HG02840 (cell line): Measurements from ENCODE around the gene KRTAP10-5.
"Not testable (repeated sequence)": the region's sequence is repeated elsewhere in the genome, so short reads cannot be mapped to it uniquely, and the experiment has no call there.

Experiments used
- ATAC-seq: cut with Tn5 transposase; IDR thresholded peaks from one replicate; pipeline ENCODE4 v1.9.1; 2021; ENCODE audit warnings: mild to moderate bottlenecking, moderate library complexity, moderate number of reproducible peaks; ENCODE audit not compliant: unreplicated experiment, low FRiP score

KRTAP10-5 gene

GRCh38 chr21:44573630-44574456, 6.6 kb downstream of the KRTAP10-5 start, which contains the start of gene KRTAP10-4:
KRTAP10-4 (plus strand) TSS chr21:44573729; CDS start chr21:44573759, 30 bp downstream.
- not testable (repeated sequence) for ATAC-seq

GRCh38 chr21:44572959-44573583, 7.3 kb downstream of the KRTAP10-5 start:
- ATAC-seq: no peak

GRCh38 chr21:44571844-44572782, 8.3 kb downstream of the KRTAP10-5 start:
- ATAC-seq: no peak

GRCh38 chr21:44571296-44571695, 9.1 kb downstream of the KRTAP10-5 start:
- ATAC-seq: no peak

DNA sequence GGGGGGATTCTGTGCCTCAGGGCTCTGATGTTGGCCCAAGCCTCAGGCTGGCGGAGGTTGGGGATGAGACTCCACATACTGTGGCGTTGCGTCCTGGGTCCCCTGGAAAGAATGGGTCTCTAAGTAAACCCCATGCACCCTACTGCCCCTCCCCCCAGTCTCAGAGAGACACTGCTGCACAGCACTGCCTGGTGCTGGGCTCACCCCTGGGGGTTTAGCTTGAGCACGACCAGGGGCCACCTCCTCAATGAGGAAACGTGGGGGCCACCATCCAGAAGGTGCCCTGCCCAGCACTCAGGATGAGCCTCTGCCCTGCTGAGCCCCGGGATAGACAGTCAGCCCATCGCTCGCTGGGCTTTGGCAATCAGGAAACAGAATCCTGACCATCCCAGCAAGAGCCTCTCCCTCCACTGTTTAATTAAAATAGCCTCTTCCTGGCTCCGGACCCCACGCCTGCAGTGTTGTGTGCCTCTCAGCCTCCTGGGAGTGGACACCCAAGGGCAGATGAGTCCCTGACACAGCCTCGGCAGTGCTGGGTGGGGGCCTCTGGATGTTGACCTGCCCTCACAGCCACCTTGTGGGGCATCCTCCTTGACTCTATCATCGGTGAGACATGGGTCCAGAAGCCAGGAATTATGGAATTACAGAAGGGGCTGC, 10.4 kb downstream of the KRTAP10-5 start:
- ATAC-seq: no peak

DNA sequence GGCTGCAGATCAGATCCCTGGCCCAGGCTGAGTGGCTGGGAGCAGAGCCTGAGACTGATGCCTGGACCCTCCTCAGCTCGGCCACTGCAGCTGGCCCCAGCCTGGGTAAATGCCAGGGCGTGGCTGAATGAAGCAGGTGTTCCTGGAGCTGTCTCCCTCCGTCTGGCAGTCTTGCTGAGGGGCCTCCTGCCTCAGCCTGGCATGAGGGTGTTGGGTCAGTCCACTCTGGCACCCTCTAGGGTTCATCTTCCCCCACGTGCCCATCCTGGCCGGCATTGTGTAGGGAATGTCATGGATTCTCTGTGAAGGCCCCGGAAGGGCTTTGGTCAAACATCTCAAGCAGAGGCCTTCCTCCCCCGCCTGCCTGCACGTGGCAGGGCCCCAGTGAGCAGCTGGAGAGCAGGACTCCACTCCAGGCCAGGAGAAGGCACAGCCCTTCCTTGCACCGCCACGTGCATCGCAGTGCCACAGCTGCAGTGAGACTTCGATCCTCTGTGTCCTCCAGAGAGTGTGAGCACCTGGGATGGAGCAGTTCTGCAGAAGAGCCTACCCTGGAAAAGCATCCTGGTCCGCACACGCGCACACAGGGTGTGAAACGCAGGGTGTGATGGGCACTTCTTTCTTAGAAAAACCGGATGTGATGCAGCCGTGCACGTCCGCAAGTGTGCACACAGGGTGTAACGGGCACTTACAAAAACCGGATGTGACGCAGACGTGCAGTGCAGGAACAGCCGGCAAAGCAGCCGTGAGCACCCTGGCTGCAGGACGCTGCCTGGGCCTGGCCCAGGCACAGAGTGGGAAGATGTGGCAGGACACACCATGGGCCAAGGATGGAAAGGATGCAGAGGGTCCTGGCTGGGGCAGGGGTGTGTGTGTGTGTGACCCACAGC, 11.5 kb downstream of the KRTAP10-5 start:
- ATAC-seq: no peak

- ATAC-seq: no peak
These were observed 12.1 kb downstream of the KRTAP10-5 start for GRCh38 chr21:44568261-44568660.

- ATAC-seq: no peak
These were observed 12.8 kb downstream of the KRTAP10-5 start for GRCh38 chr21:44567481-44568171.

- no peak for ATAC-seq
These were observed 14.0 kb downstream of the KRTAP10-5 start for GRCh38 chr21:44566403-44566802.

- no peak for ATAC-seq
These were observed 15.4 kb downstream of the KRTAP10-5 start for GRCh38 chr21:44564886-44565598.

DNA sequence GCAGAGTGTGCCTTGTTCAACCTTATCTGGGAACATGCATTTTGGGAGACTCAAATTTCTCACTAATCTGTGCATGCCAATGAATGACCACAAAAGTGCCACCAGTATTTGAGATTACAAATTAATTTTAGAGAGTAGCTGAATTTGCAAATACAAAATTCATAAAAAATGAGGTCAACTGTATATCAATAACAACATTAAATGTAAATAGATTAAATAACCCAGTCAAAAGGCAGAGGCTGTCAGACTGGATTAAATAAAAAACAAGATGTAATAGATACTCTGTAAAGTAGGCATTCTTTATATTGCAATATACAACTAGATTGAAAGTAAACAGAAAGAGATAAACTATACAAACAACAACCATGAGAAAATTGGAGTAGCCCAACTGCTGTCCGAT, 16.3 kb downstream of the KRTAP10-5 start:
- no peak for ATAC-seq

DNA sequence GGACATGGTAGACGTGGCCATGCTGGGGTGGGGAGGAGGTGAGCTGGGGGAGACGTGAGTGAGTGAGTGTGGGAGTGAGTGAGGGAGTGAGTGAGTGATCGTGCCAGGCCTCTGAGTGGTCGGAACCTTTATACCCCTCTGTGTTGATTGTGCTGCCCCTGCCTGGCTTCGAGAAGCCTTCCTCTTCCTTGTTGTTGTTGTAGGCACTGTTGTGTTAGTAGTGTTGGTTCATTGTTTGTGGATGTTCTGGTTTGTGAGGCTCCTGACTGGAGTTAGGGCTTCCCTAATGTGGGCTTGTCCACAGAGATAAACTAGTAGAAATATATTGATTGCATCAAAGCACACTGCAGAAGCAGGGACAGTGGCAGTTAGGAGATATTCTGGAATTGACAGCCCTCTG, 21.7 kb downstream of the KRTAP10-5 start, which contains the start of gene KRTAP10-3:
Gene KRTAP10-3 (minus strand): TSS at position 101 of the 400 bp plus-strand sequence. CDS start 80 bp downstream, at position 21.
- ATAC-seq: no peak

DNA sequence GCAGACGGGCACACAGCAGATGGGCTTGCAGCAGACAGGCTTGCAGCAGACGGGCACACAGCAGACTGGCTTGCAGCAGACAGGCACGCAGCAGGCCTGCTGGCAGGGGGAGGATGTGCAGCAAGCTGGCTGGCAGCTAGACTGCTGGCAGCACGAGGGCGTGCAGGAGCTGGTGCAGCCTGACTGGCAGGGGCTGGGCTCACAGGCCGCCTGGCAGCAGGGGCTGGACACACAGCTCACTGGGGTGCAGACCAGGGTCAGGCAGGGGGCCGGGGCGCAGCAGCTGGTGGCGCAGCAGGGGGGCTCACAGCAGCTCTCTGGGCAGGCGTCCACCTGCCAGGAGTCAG, 22.1 kb downstream of the KRTAP10-5 start:
- not testable (repeated sequence) for ATAC-seq

- ATAC-seq: no peak
These were observed 22.7 kb downstream of the KRTAP10-5 start for GRCh38 chr21:44557491-44558328.

- no peak for ATAC-seq
These were observed 23.5 kb downstream of the KRTAP10-5 start for GRCh38 chr21:44556879-44557278.

DNA sequence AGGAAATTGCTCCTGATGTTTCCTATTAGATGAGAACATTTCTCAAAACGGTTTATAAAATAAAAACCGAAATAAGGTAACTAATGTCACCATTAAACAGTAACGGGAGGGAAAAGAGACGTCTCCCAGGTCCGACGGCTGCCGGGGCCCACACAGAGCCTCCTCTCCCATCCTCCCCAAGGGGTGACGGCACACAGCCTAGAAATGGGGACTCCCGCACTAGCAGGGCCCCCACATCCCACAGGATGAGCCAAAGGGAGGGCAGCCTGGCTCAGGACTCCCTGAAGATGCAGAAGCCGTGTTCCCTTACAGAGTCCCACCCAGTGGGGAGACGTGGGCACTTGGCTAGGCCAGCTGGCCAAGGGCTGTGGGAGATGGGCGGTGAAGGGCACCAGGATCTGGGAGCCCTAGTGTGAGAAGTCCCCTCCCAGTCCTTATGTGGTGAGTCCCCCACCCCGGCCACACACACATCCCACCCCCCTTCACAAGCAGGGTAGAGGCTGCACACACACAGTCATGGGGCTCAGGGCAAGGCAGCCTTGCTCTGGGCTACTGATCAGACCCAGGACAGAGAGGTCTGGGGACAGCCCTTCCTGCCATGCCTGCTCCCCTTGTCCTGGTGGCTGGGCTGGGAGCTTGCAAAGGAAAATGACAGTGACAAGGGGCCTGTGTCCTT, 25.1 kb downstream of the KRTAP10-5 start:
- no peak for ATAC-seq

- no peak for ATAC-seq
These were observed 27.7 kb downstream of the KRTAP10-5 start for GRCh38 chr21:44552681-44553080.
